ENCODE results near the gene UMODL1.

DNA sequence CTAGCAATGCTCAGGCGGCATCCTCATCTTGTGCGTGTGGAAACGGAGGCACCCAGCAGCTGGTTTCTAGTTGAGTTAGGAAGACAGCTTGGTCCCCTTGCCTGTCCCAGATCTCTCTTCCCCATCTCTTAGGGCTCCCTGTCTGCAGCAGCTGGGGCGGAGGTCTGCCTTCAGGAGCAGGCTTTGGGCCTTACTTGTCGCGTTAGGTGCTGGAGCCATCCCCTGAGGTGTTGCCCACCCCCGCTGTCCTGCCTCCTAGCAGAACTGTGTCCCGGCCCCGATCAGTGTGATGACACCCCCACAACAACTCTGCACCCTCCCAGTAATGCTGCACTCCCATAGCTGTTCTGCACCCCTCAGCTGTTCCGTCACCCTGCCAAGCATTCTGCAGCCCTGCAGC, 40.7 kb downstream of the UMODL1 start:
- TF ChIP-seq JUN (IDR thresholded peaks at IDR 0.05; ENCODE audit: borderline replicate concordance, insufficient read depth, insufficient read length, low read depth) (no peak), POLR2AphosphoS5 (IDR thresholded peaks at IDR 0.05; ENCODE audit: insufficient read depth, low read depth, low read length) (no peak), POLR2A (IDR thresholded peaks at IDR 0.05; ENCODE audit: low read depth, low read length) (no peak), EZH2 (IDR thresholded peaks at IDR 0.05; ENCODE audit: borderline replicate concordance, low read depth, low read length, severe bottlenecking) (no peak), MYC (IDR thresholded peaks at IDR 0.05; ENCODE audit: low read depth, low read length) (no peak), GATA2 (IDR thresholded peaks at IDR 0.05; ENCODE audit: insufficient read depth, insufficient read length, low read depth, low read length) (no peak), FOS (IDR thresholded peaks at IDR 0.05; ENCODE audit: borderline replicate concordance, insufficient read depth, low read length) (no peak)
- TF ChIP-seq, protein P1, sequence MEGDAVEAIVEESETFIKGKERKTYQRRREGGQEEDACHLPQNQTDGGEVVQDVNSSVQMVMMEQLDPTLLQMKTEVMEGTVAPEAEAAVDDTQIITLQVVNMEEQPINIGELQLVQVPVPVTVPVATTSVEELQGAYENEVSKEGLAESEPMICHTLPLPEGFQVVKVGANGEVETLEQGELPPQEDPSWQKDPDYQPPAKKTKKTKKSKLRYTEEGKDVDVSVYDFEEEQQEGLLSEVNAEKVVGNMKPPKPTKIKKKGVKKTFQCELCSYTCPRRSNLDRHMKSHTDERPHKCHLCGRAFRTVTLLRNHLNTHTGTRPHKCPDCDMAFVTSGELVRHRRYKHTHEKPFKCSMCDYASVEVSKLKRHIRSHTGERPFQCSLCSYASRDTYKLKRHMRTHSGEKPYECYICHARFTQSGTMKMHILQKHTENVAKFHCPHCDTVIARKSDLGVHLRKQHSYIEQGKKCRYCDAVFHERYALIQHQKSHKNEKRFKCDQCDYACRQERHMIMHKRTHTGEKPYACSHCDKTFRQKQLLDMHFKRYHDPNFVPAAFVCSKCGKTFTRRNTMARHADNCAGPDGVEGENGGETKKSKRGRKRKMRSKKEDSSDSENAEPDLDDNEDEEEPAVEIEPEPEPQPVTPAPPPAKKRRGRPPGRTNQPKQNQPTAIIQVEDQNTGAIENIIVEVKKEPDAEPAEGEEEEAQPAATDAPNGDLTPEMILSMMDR (IDR thresholded peaks at IDR 0.05; ENCODE audit: extremely low read depth in 1 of 2, insufficient read depth in 1 of 2, low read depth in 1 of 2, low read length in 2 of 2), result no peak
- TF ChIP-seq, protein P2, sequence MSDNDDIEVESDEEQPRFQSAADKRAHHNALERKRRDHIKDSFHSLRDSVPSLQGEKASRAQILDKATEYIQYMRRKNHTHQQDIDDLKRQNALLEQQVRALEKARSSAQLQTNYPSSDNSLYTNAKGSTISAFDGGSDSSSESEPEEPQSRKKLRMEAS (IDR thresholded peaks at IDR 0.05; ENCODE audit: insufficient read depth, insufficient read length), result no peak

Measured in endothelial cell of umbilical vein (primary cell).